ENCODE results near the gene FLYWCH2.

FLYWCH2 gene

DNA sequence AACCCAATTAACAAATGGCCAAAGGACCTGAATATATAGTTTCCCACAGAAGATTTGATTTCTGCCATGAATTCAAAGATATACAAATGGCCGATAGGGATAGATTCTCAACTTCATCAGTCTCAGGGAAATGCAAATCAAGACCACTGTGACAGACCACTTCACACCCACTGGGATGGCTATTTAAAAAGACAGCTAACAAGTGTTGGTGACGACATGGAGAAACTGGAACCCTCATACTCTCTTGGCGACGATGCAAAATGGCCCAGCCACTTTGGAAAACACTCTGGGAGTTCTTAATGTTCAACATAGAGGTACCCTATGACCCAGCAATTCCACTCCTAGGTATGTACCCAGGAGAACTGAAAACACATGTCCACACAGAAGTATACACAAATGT, 63.6 kb downstream of the FLYWCH2 start:
- H3K36me3 ChIP-seq (ENCODE audit: control insufficient read depth, insufficient read depth, low read length), result peaks cover 5% of the 10 kb centered on the region

More for the DNA sequence above, 63.6 kb downstream of the FLYWCH2 start:
- Histone ChIP-seq H3K4me3 (ENCODE audit: low read length) (no peak overlapping the region), H3K27ac (ENCODE audit: low read depth, low read length) (no peak overlapping the region), H3K4me1 (ENCODE audit: control insufficient read depth, insufficient read depth, low read length) (no peaks in the 10 kb centered on the region), H3K9ac (ENCODE audit: low read length) (no peak overlapping the region), H3K27me3 (ENCODE audit: control insufficient read depth, insufficient read depth, low read length) (no peaks in the 10 kb centered on the region)
